HG02588 (cell line): ENCODE results near the gene NR3C1.
"Not testable (repeated sequence)": the region's sequence is repeated elsewhere in the genome, so short reads cannot be mapped to it uniquely, and the experiment has no call there.

ENCODE experiments used
- ATAC-seq: cut with Tn5 transposase; IDR thresholded peaks from one replicate; pipeline ENCODE4 v1.9.1; 2021; ENCODE audit warnings: mild to moderate bottlenecking, moderate library complexity; ENCODE audit not compliant: unreplicated experiment

NR3C1 gene

GRCh38 chr5:143341807-143342570, 61.5 kb downstream of the NR3C1 start:
- ATAC-seq = no peak

- no peak for ATAC-seq
Measured at GRCh38 chr5:143340891-143341685, 62.4 kb downstream of the NR3C1 start.

- no peak for ATAC-seq
Measured at GRCh38 chr5:143338658-143339366, 64.7 kb downstream of the NR3C1 start.

- ATAC-seq = no peak
Measured at GRCh38 chr5:143337946-143338345, 65.5 kb downstream of the NR3C1 start.

GRCh38 chr5:143336485-143336884, 67.0 kb downstream of the NR3C1 start:
- ATAC-seq = no peak

GRCh38 chr5:143334903-143335302, 68.6 kb downstream of the NR3C1 start:
- ATAC-seq = no peak

GRCh38 chr5:143334380-143334779, 69.1 kb downstream of the NR3C1 start:
- ATAC-seq = not testable (repeated sequence)

- no peak for ATAC-seq
Measured at GRCh38 chr5:143331956-143332355, 71.5 kb downstream of the NR3C1 start.

GRCh38 chr5:143329843-143330242, 73.6 kb downstream of the NR3C1 start:
- ATAC-seq = no peak

GRCh38 chr5:143328589-143329220, 74.8 kb downstream of the NR3C1 start:
- ATAC-seq = no peak

GRCh38 chr5:143325086-143325485, 78.4 kb downstream of the NR3C1 start:
- ATAC-seq = not testable (repeated sequence)

GRCh38 chr5:143322931-143323630, 80.4 kb downstream of the NR3C1 start:
- ATAC-seq = not testable (repeated sequence)

GRCh38 chr5:143322176-143322575, 81.3 kb downstream of the NR3C1 start:
- ATAC-seq = no peak

- no peak for ATAC-seq
Measured at GRCh38 chr5:143319437-143320227, 83.9 kb downstream of the NR3C1 start.

GRCh38 chr5:143318833-143319232, 84.7 kb downstream of the NR3C1 start:
- no peak for ATAC-seq

- ATAC-seq = no peak
Measured at GRCh38 chr5:143318270-143318669, 85.2 kb downstream of the NR3C1 start.

GRCh38 chr5:143316844-143317631, 86.4 kb downstream of the NR3C1 start:
- no peak for ATAC-seq

GRCh38 chr5:143316337-143316736, 87.1 kb downstream of the NR3C1 start:
- no peak for ATAC-seq

- no peak for ATAC-seq
Measured at GRCh38 chr5:143315929-143316328, 87.6 kb downstream of the NR3C1 start.
